Measurements from ENCODE around the gene AFAP1. TPM values are rescaled to one million over a fixed set of nuclear protein-coding genes. Genes with fewer than 3 reads are reported as not detected.

AFAP1 gene
- 41.2 TPM for total RNA-seq

GRCh38 chr4:7939377-7940108 lies at the start of gene AFAP1:
TSS of gene AFAP1 (minus strand) at chr4:7939861. CDS start at chr4:7872078, 67,783 bp downstream.

Other genes starting within 250 kb of the AFAP1 start
- gene ABLIM2, start 219.0 kb upstream of the AFAP1 start, total RNA-seq, result 11.1 TPM